ENCODE results near the gene TNFRSF19.

The TNFRSF19 gene

GRCh38 chr13:23547000-23547590, 23.1 kb upstream of the TNFRSF19 start:
- no peak for ATAC-seq
- TF ChIP-seq PPARA (CRISPR knock-in tag; IDR thresholded peaks at IDR 0.05; ENCODE audit: borderline replicate concordance): no peak
- no peak for TF ChIP-seq TOX (CRISPR knock-in tag; IDR thresholded peaks at IDR 0.05; ENCODE audit: borderline replicate concordance)
- no peak for TF ChIP-seq ZFP3 (CRISPR knock-in tag; IDR thresholded peaks at IDR 0.05)
- no peak for TF ChIP-seq TSHZ2 (CRISPR knock-in tag; IDR thresholded peaks at IDR 0.05)
- no peak for TF ChIP-seq CREB5 (CRISPR knock-in tag; IDR thresholded peaks at IDR 0.05; ENCODE audit: low read depth)
- no peak for TF ChIP-seq ZC3H10 (CRISPR knock-in tag; IDR thresholded peaks at IDR 0.05)
- no peak for TF ChIP-seq PATZ1 (CRISPR knock-in tag; IDR thresholded peaks at IDR 0.05; ENCODE audit: borderline replicate concordance)
- no peak for TF ChIP-seq RARB (CRISPR knock-in tag; IDR thresholded peaks at IDR 0.05)
- TF ChIP-seq BACH2 (CRISPR knock-in tag; IDR thresholded peaks at IDR 0.05; ENCODE audit: borderline replicate concordance): no peak
- TF ChIP-seq ISL1 (CRISPR knock-in tag; IDR thresholded peaks at IDR 0.05): no peak
- no peak for TF ChIP-seq ZNF565 (CRISPR knock-in tag; conservative IDR thresholded peaks at IDR 0.05; ENCODE audit: low read depth)
- no peak for TF ChIP-seq OSR1 (CRISPR knock-in tag; IDR thresholded peaks at IDR 0.05)
- TF ChIP-seq ZNF8 (CRISPR knock-in tag; IDR thresholded peaks at IDR 0.05): no peak
- no peak for TF ChIP-seq ZNF70 (CRISPR knock-in tag; IDR thresholded peaks at IDR 0.05)
- TF ChIP-seq GLIS3 (CRISPR knock-in tag; IDR thresholded peaks at IDR 0.05): no peak
- TF ChIP-seq CSRNP3 (CRISPR knock-in tag; IDR thresholded peaks at IDR 0.05): no peak
- no peak for TF ChIP-seq CSDC2 (CRISPR knock-in tag; IDR thresholded peaks at IDR 0.05)
- TF ChIP-seq POU6F1 (CRISPR knock-in tag; IDR thresholded peaks at IDR 0.05; ENCODE audit: borderline replicate concordance, low read depth): no peak
- TF ChIP-seq TCF4 (CRISPR knock-in tag; IDR thresholded peaks at IDR 0.05; ENCODE audit: borderline replicate concordance): no peak
- TF ChIP-seq ESRRG (CRISPR knock-in tag; IDR thresholded peaks at IDR 0.05): no peak

- ATAC-seq: no peak
- TF ChIP-seq ESRRG (CRISPR knock-in tag; IDR thresholded peaks at IDR 0.05) (no peak), ZNF70 (CRISPR knock-in tag; IDR thresholded peaks at IDR 0.05) (no peak), GLIS3 (CRISPR knock-in tag; IDR thresholded peaks at IDR 0.05) (no peak), PATZ1 (CRISPR knock-in tag; IDR thresholded peaks at IDR 0.05; ENCODE audit: borderline replicate concordance) (no peak), CSRNP3 (CRISPR knock-in tag; IDR thresholded peaks at IDR 0.05) (no peak)
Measured at GRCh38 chr13:23549724-23550123, 20.5 kb upstream of the TNFRSF19 start.
